HepG2 (cell line): Measurements from ENCODE around the gene MRPS14. TPM values are rescaled to one million over a fixed set of nuclear protein-coding genes. Genes with fewer than 3 reads are reported as not detected.

Experiments used
- CCDC6 ChIP-seq: sonication (generic); formaldehyde crosslinking; IDR thresholded peaks from 2 replicates; pipeline ENCODE4 v1.8.1; 2022; ENCODE audit warnings: mild to moderate bottlenecking, missing genetic modification reagents, moderate library complexity
- FOXC1 ChIP-seq: sonication (generic); formaldehyde crosslinking; IDR thresholded peaks from 2 replicates; pipeline ENCODE4 v1.8.0; 2022; ENCODE audit warnings: mild to moderate bottlenecking, missing genetic modification reagents, borderline replicate concordance
- FOXM1 ChIP-seq: sonication (generic); formaldehyde crosslinking; IDR thresholded peaks from 2 replicates; pipeline ENCODE4 v1.5.0; 2020; ENCODE audit warnings: missing genetic modification reagents
- JUND ChIP-seq: sonication (generic); formaldehyde crosslinking; IDR thresholded peaks from 2 replicates; pipeline ENCODE4 v1.8.0; 2022; ENCODE audit warnings: mild to moderate bottlenecking, missing genetic modification reagents
- KAT7 ChIP-seq: IDR thresholded peaks from 2 replicates; pipeline ENCODE4 v1.6.1; 2018; ENCODE audit warnings: borderline replicate concordance, missing compliant biosample characterization
- PHF5A ChIP-seq: IDR thresholded peaks from one replicate; pipeline ENCODE4 v1.6.1; 2018; ENCODE audit warnings: low read depth, missing genetic modification reagents; ENCODE audit not compliant: unreplicated experiment
- PRDM15 ChIP-seq: sonication (generic); formaldehyde crosslinking; IDR thresholded peaks from 2 replicates; pipeline ENCODE4 v1.4.0; 2020; ENCODE audit warnings: missing genetic modification reagents
- SIN3B ChIP-seq: fragments of 150-350 bp; IDR thresholded peaks from 2 replicates; pipeline ENCODE4 v1.6.1; 2014; ENCODE audit warnings: low read length
- TBL1XR1 ChIP-seq: fragments of 150-350 bp; IDR thresholded peaks from 2 replicates; pipeline ENCODE4 v1.6.1; 2014; ENCODE audit warnings: borderline replicate concordance, low read length; ENCODE audit not compliant: partially characterized antibody
- TBP ChIP-seq: sonication (generic); formaldehyde crosslinking; IDR thresholded peaks from 2 replicates; pipeline ENCODE4 v1.5.0; 2020; ENCODE audit warnings: missing genetic modification reagents
- ZNF337 ChIP-seq: sonication (generic); formaldehyde crosslinking; IDR thresholded peaks from 2 replicates; pipeline ENCODE4 v1.5.1; 2020; ENCODE audit warnings: missing genetic modification reagents, low read depth, mild to moderate bottlenecking, borderline replicate concordance
- ZNF800 ChIP-seq: sonication (generic); formaldehyde crosslinking; IDR thresholded peaks from 2 replicates; pipeline ENCODE4 v1.4.0; 2020; ENCODE audit warnings: missing genetic modification reagents
- ZSCAN9 ChIP-seq: IDR thresholded peaks from 2 replicates; pipeline ENCODE4 v1.6.1; 2016; ENCODE audit warnings: borderline replicate concordance
- polyA plus RNA-seq, 8 experiments: library from polyadenylated mRNA; depleted of rRNA in 3 of 8; stranded (reverse) in 7 of 8; unstranded in 1 of 8; fragments of >200 nt; fragmentation: Illumina TruSeq in 4 of 8; extraction: Trizol in 4 of 8; gene quantifications; 2 replicates each; pipeline versions ENCODE4 v1.2.1 to v1.2.3, GENCODE V29; 2011 to 2016; ENCODE audit warnings: low read depth in 4 of 8, missing spikeins in 1 of 8, mixed read lengths in 1 of 8; ENCODE audit not compliant: insufficient read depth in 1 of 8
- total RNA-seq, 5 experiments: library from RNA; depleted of rRNA; stranded (reverse); fragments of >200 nt; fragmentation: Illumina TruSeq; extraction: Trizol; gene quantifications; 2 replicates each; pipeline ENCODE4 v1.2.3, GENCODE V29; 2016; ENCODE audit warnings: low read depth in 1 of 5
- TF ChIP-seq, protein P1 (sequence below): sonication (generic); formaldehyde crosslinking; IDR thresholded peaks from 2 replicates; pipeline ENCODE4 v1.8.0; 2022; ENCODE audit warnings: missing genetic modification reagents, mild to moderate bottlenecking, inconsistent platforms, borderline replicate concordance
- TF ChIP-seq, protein P2 (sequence below): sonication (generic); formaldehyde crosslinking; IDR thresholded peaks from 2 replicates; pipeline ENCODE4 v1.8.0; 2022; ENCODE audit warnings: missing genetic modification reagents, low read depth, mild to moderate bottlenecking, borderline replicate concordance
- TF ChIP-seq, protein P3 (sequence below): sonication (generic); formaldehyde crosslinking; IDR thresholded peaks from 2 replicates; pipeline ENCODE4 v1.5.0; 2020; ENCODE audit warnings: mild to moderate bottlenecking, missing genetic modification reagents

The MRPS14 gene
- total and polyA plus RNA-seq, 2 of the 13 experiments (the other 11 are each of a cell fraction or from before 2014, with no cell fraction given) = 36.6 to 43.2 TPM

DNA sequence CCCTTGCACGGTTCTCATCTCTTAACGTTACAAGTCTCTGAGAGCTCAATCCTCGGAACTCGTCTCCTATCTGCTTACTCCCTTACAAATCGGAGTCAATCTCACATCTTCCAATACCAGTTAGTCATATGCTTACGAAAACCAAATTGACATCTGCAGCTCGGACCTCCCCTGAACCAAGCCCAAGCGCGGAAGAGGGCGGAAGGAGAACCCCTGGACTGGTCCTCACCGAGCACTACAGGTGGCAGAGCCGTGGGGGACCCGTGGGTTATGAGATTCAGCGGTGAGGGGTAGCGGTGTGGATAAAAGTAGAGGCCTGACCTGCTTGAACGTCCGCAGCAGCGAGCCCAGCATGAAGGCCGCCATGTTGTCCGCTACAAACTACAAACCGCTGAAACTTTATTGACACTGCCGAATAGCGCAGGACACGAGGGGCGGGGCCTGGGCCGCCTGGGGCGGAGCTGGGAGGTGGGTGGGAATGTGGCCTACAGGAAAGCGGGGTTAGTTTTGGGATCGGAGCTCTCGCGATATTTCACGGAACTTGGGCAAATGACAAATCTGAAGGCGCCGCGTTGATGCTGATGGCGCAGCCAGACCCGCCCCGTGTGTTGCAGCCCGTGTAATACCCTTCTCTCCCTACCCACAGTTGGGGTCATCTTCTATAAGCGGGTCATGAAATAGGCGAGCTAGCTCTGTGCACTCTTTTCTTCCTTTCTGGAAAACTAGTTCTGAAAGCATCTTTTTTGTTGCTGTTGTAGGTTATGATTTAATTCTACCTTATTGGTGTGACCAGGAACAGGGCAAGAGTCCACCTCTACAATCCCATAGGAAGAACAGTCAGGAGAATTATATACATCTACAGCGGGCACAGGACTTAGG lies at the start of gene MRPS14 (continued):
- TF ChIP-seq PRDM15 (CRISPR knock-in tag) (no peak), FOXM1 (no peak), CCDC6 (CRISPR knock-in tag) (no peak; the same call in 1 of the 2 replicates), FOXC1 (CRISPR knock-in tag) (peak; percentile 26; the same call in 1 of the 2 replicates), JUND (no peak), SIN3B (peak; percentile 93), TBP (CRISPR knock-in tag) (no peak), ZNF337 (CRISPR knock-in tag) (no peak), ZSCAN9 (CRISPR knock-in tag) (peak; percentile 70; the same call in 1 of the 2 replicates), ZNF800 (CRISPR knock-in tag) (0 out of 2 replicates have a peak, but pooled peaks have one; percentile 47), PHF5A (peak; percentile 77), TBL1XR1 (no peak), KAT7 (peak; percentile 84; the same call in 1 of the 2 replicates)
- TF ChIP-seq, protein P1, sequence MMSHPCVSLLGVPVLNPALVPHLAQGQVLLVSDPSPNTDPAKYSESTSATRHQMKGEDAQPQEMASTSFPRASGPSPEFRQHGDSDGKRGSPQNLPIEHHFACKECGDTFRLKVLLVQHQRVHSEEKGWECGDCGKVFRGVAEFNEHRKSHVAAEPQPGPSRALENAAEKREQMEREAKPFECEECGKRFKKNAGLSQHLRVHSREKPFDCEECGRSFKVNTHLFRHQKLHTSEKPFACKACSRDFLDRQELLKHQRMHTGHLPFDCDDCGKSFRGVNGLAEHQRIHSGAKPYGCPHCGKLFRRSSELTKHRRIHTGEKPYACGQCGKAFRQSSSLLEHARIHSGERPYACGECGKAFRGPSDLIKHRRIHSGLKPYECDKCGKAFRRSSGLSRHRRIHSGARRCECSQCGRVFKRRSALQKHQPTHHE = no peak
- TF ChIP-seq, protein P2, sequence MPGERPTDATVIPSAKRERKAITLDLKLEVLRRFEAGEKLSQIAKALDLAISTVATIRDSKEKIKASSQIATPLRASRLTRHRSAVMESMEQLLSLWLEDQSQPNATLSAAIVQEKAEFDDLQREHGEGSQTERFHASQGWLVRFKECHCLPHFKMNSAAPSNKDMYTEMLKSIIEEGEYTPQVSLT (CRISPR knock-in tag) = no peak
- TF ChIP-seq, protein P3, sequence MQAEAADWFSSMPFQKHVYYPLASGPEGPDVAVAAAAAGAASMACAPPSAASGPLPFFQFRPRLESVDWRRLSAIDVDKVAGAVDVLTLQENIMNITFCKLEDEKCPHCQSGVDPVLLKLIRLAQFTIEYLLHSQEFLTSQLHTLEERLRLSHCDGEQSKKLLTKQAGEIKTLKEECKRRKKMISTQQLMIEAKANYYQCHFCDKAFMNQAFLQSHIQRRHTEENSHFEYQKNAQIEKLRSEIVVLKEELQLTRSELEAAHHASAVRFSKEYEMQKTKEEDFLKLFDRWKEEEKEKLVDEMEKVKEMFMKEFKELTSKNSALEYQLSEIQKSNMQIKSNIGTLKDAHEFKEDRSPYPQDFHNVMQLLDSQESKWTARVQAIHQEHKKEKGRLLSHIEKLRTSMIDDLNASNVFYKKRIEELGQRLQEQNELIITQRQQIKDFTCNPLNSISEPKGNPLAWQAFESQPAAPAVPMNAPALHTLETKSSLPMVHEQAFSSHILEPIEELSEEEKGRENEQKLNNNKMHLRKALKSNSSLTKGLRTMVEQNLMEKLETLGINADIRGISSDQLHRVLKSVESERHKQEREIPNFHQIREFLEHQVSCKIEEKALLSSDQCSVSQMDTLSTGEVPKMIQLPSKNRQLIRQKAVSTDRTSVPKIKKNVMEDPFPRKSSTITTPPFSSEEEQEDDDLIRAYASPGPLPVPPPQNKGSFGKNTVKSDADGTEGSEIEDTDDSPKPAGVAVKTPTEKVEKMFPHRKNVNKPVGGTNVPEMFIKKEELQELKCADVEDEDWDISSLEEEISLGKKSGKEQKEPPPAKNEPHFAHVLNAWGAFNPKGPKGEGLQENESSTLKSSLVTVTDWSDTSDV = no peak
